ENCODE data around the gene TMA16.
"Not testable (repeated sequence)": the region's sequence is repeated elsewhere in the genome, so short reads cannot be mapped to it uniquely, and the experiment has no call there.

The TMA16 gene

GRCh38 chr4:163523791-163524365 lies 29.4 kb downstream of the TMA16 start:
- no peak for DNase-seq

- no peak for DNase-seq
Observed at GRCh38 chr4:163525982-163526381, 31.5 kb downstream of the TMA16 start.

GRCh38 chr4:163527172-163527571 lies 32.7 kb downstream of the TMA16 start:
- no peak for DNase-seq

- no peak for DNase-seq
Observed at GRCh38 chr4:163528653-163529052, 34.2 kb downstream of the TMA16 start.

GRCh38 chr4:163534056-163534455 lies 39.6 kb downstream of the TMA16 start:
- peak; percentile 35 to 80 for DNase-seq

GRCh38 chr4:163535657-163536056 lies 41.2 kb downstream of the TMA16 start:
- DNase-seq: no peak

GRCh38 chr4:163536091-163536490 lies 41.6 kb downstream of the TMA16 start:
- DNase-seq: no peak

- DNase-seq: no peak
Observed at GRCh38 chr4:163537114-163537513, 42.6 kb downstream of the TMA16 start.

- DNase-seq: not testable (repeated sequence)
Observed at GRCh38 chr4:163538820-163539219, 44.3 kb downstream of the TMA16 start.

- DNase-seq: no peak
Observed at GRCh38 chr4:163540448-163540847, 46.0 kb downstream of the TMA16 start.

- DNase-seq: no peak
Observed at GRCh38 chr4:163540977-163541376, 46.5 kb downstream of the TMA16 start.

GRCh38 chr4:163542275-163542674 lies 47.8 kb downstream of the TMA16 start:
- DNase-seq: no peak

- peak in 1 of 2 experiments; percentile 50 for DNase-seq
Observed at GRCh38 chr4:163544407-163545038, 50.0 kb downstream of the TMA16 start.

GRCh38 chr4:163548481-163549243 lies 54.2 kb downstream of the TMA16 start:
- DNase-seq: peak in 1 of 2 experiments; percentile 43

GRCh38 chr4:163550869-163551267 lies 56.4 kb downstream of the TMA16 start:
- DNase-seq: no peak

- no peak for DNase-seq
Observed at GRCh38 chr4:163553146-163553545, 58.7 kb downstream of the TMA16 start.

GRCh38 chr4:163554870-163555465 lies 60.5 kb downstream of the TMA16 start:
- peak in 1 of 2 experiments; percentile 18 for DNase-seq

GRCh38 chr4:163556177-163556576 lies 61.7 kb downstream of the TMA16 start:
- peak in 1 of 2 experiments; percentile 11 for DNase-seq

- DNase-seq: no peak
Observed at GRCh38 chr4:163556650-163557391, 62.3 kb downstream of the TMA16 start.

- no peak for DNase-seq
Observed at GRCh38 chr4:163558539-163559044, 64.1 kb downstream of the TMA16 start.

GRCh38 chr4:163562496-163562895 lies 68.0 kb downstream of the TMA16 start:
- no peak for DNase-seq

GRCh38 chr4:163563592-163563991 lies 69.1 kb downstream of the TMA16 start:
- DNase-seq: no peak
